GM12878 (cell line): ENCODE results near the gene ANAPC16. TPM values are rescaled to one million over a fixed set of nuclear protein-coding genes. Genes with fewer than 3 reads are reported as not detected.

Experiments
- ATAC-seq: fragments of 200-7000 bp; cut with Tn5 transposase; 3 replicates; pipeline ENCODE4 v1.9.1; 2020; ENCODE audit warnings: mild to moderate bottlenecking, moderate library complexity
- BruUV-seq: library from RNA; stranded (reverse); fragments of 400-500 nt; replicated peaks from 2 replicates; lab custom pipeline; 2021; lab: Mats Ljungman, UMichigan
- CTCF ChIA-PET: fragments of 300-600 bp; sonication (Branson Sonifier 250); formaldehyde crosslinking; extraction: SDS; loops from one replicate; lab custom pipeline; 2021; ENCODE audit warnings: inconsistent platforms; lab: Yijun Ruan, JAX
- POLR2A ChIA-PET: fragments of 350-600 bp; formaldehyde crosslinking; extraction: SDS; loops from one replicate; lab custom pipeline; 2021; ENCODE audit warnings: inconsistent platforms; lab: Charles Lee
- RAD21 ChIA-PET: fragments of 300-600 bp; sonication (Branson Sonifier 250); formaldehyde crosslinking; loops from one replicate; lab custom pipeline; 2023; ENCODE audit warnings: antibody characterized with exemption; ENCODE audit not compliant: unreplicated experiment; lab: Charles Lee
- SMC1A ChIA-PET: fragments of 300-600 bp; sonication (Branson Sonifier 250); formaldehyde crosslinking; loops from one replicate; lab custom pipeline; 2023; ENCODE audit not compliant: unreplicated experiment, uncharacterized antibody; lab: Charles Lee
- DNase-seq: peaks from one replicate; pipeline ENCODE4 v3.0.0-alpha.2; 2011; ENCODE audit warnings: low read depth, low spot score
- FAIRE-seq: peaks from 3 replicates; lab custom pipeline; 2011; peaks lifted over from hg19 to GRCh38; lab: Jason Lieb, UNC
- H2AFZ ChIP-seq: 2 replicates; pipeline ENCODE4 v1.6.0; 2011; ENCODE audit warnings: low read depth, low read length, control low read depth; ENCODE audit not compliant: control insufficient read depth
- H3K27ac ChIP-seq: 2 replicates; pipeline ENCODE4 v1.5.1; 2011; ENCODE audit warnings: control low read depth; ENCODE audit not compliant: control insufficient read depth, insufficient read depth
- H3K27me3 ChIP-seq, 2 experiments: replicated peaks in 1 of 2; 2 replicates each; pipeline versions ENCODE4 v1.6.0 to v1.6.1; 2011; ENCODE audit warnings: low read length in 1 of 2; ENCODE audit not compliant: control insufficient read depth in 2 of 2, insufficient read depth in 2 of 2
- H3K36me3 ChIP-seq, 2 experiments: 2 replicates each; pipeline ENCODE4 v1.5.1; 2011; ENCODE audit warnings: low read length in 1 of 2; ENCODE audit not compliant: control insufficient read depth in 2 of 2, insufficient read depth in 2 of 2
- H3K4me1 ChIP-seq: 2 replicates; pipeline ENCODE4 v1.6.1; 2011; ENCODE audit warnings: mild to moderate bottlenecking, low read length, moderate library complexity, mixed read lengths; ENCODE audit not compliant: control insufficient read depth, insufficient read depth
- H3K4me2 ChIP-seq: 2 replicates; pipeline ENCODE4 v1.6.0; 2011; ENCODE audit warnings: control low read depth; ENCODE audit not compliant: control insufficient read depth, insufficient read depth
- H3K4me3 ChIP-seq: fragments of 200-600 bp; sonication (generic); 2 replicates; pipeline ENCODE4 v1.5.1; 2016
- H3K79me2 ChIP-seq: 2 replicates; pipeline ENCODE4 v1.6.0; 2011; ENCODE audit warnings: low read length; ENCODE audit not compliant: control insufficient read depth, insufficient read depth
- H3K9ac ChIP-seq: 2 replicates; pipeline ENCODE4 v1.8.0; 2011; ENCODE audit warnings: low read length, control low read depth, mixed read lengths; ENCODE audit not compliant: control insufficient read depth, insufficient read depth
- H3K9me3 ChIP-seq: replicated peaks from 3 replicates; pipeline ENCODE4 v1.5.1; 2011; ENCODE audit warnings: mild to moderate bottlenecking, low read length; ENCODE audit not compliant: control insufficient read depth, insufficient read depth
- H4K20me1 ChIP-seq: 2 replicates; pipeline ENCODE4 v1.6.0; 2011; ENCODE audit not compliant: control insufficient read depth, insufficient read depth
- CBX3 ChIP-seq: fragments of 200-600 bp; sonication (generic); IDR thresholded peaks from 2 replicates; pipeline ENCODE4 v1.6.1; 2016; ENCODE audit warnings: low read depth, borderline replicate concordance
- CTCF ChIP-seq, 3 experiments: IDR thresholded peaks in 2 of 3; conservative IDR thresholded peaks in 1 of 3; 2 replicates each; pipeline ENCODE4 v1.5.1; 2011; ENCODE audit warnings: low read depth in 3 of 3, low read length in 3 of 3, mild to moderate bottlenecking in 3 of 3, control low read depth in 2 of 3, moderate library complexity in 2 of 3, inconsistent platforms in 1 of 3, mixed read lengths in 1 of 3; ENCODE audit not compliant: control insufficient read depth in 2 of 3, insufficient read depth in 1 of 3; ENCODE audit errors: extremely low read depth in 1 of 3
- KAT2A ChIP-seq: conservative IDR thresholded peaks from 2 replicates; pipeline ENCODE4 v1.6.1; 2011; ENCODE audit warnings: low read depth, low read length; ENCODE audit not compliant: control insufficient read depth
- MEF2A ChIP-seq: IDR thresholded peaks from 2 replicates; pipeline ENCODE4 v1.6.1; 2011; ENCODE audit warnings: low read depth, mild to moderate bottlenecking, low read length, moderate library complexity; ENCODE audit not compliant: insufficient read depth
- NR2C1 ChIP-seq: fragments of 450-650 bp; IDR thresholded peaks from 2 replicates; pipeline ENCODE4 v1.6.1; 2017; ENCODE audit warnings: antibody characterized with exemption, mild to moderate bottlenecking, moderate library complexity
- NR2F1 ChIP-seq: fragments of 450-650 bp; conservative IDR thresholded peaks from 2 replicates; pipeline ENCODE4 v1.6.1; 2017; ENCODE audit warnings: mild to moderate bottlenecking
- RBBP5 ChIP-seq: fragments of 200-600 bp; sonication (generic); conservative IDR thresholded peaks from 2 replicates; pipeline ENCODE4 v1.6.1; 2016
- REST ChIP-seq: IDR thresholded peaks from 2 replicates; pipeline ENCODE4 v1.6.1; 2012; ENCODE audit warnings: mild to moderate bottlenecking, low read depth, low read length
- ZNF592 ChIP-seq: fragments of 450-650 bp; IDR thresholded peaks from 2 replicates; pipeline ENCODE4 v1.6.1; 2017; ENCODE audit warnings: mild to moderate bottlenecking, moderate library complexity
- WGBS: methylation state at CpG from one replicate; pipeline ENCODE4 v1.1.6; 2016; ENCODE audit warnings: low lambda C conversion rate; ENCODE audit not compliant: insufficient replicate concordance, insufficient coverage; ENCODE audit errors: missing lambda C conversion rate; 5-methylcytosine and 5-hydroxymethylcytosine counted together
- in situ Hi-C: fragments of 300-500 bp; cut with MboI; formaldehyde crosslinking; loops from 9 replicates; pipeline ENCODE4 v1.14.3; 2018; ENCODE audit warnings: mixed read lengths
- intact Hi-C: fragments of 100-400 bp; cut with micrococcal nuclease; formaldehyde crosslinking; loops from one replicate; pipeline ENCODE4 v1.14.2; 2022; ENCODE audit not compliant: unreplicated experiment
- polyA plus RNA-seq, 11 experiments: library from polyadenylated mRNA; depleted of rRNA in 4 of 11; unstranded in 6 of 11; stranded (reverse) in 5 of 11; fragments of >200 nt; fragmentation: Nextera tagmentation in 4 of 11; fragmentation: Illumina TruSeq in 1 of 11; extraction: Ambion mirVana in 4 of 11; extraction: Trizol in 1 of 11; gene quantifications; 1 replicate in 1 of 11; 2 replicates in 10 of 11; pipeline versions ENCODE4 v1.2.1 to v1.2.3, GENCODE V29; 2011 to 2016; ENCODE audit warnings: inconsistent platforms in 2 of 11, missing spikeins in 2 of 11, low read depth in 1 of 11
- total RNA-seq, 4 experiments: library from RNA; depleted of rRNA in 3 of 4; stranded (reverse); fragments of >200 nt in 3 of 4; fragmentation: Illumina TruSeq in 1 of 4; extraction: Trizol in 1 of 4; gene quantifications; 2 replicates each; pipeline versions ENCODE4 v1.2.1 to v1.2.3, GENCODE V29; 2013 to 2021

ANAPC16 gene
- total and polyA plus RNA-seq, 10 of the 15 experiments (the other 5 are each of a cell fraction or from before 2014, with no cell fraction given), result 66.9 to 208 (median 134) TPM

GRCh38 chr10:72259491-72260238 is 43.9 kb downstream of the ANAPC16 start (continued):
- TF ChIP-seq ZNF592 (0 out of 2 replicates have a peak, but pooled peaks have one; percentile 31), MEF2A (peak; percentile 79)

GRCh38 chr10:72260239-72260975 is 44.6 kb downstream of the ANAPC16 start:
- H3K27ac ChIP-seq, result peak overlapping the region; percentile 95
- peaks cover 2% of the 10 kb centered on the region for H3K79me2 ChIP-seq
- RAD21 ChIA-PET, result interaction anchor here (0.6 to 13.0 kb wide), 23 partner anchors 10 to 425 kb away, joined by 3 to 200 read pairs (median 4); partner anchors contain the start of genes ANAPC16, ASCC1 and DDIT4
- 0% methylated on average over 15 of the region's 19 CpGs for WGBS
- BruUV-seq, result TSS peak; percentile 96
- POLR2A ChIA-PET, result interaction anchor here (0.6 to 11.6 kb wide), 23 partner anchors 12 to 276 kb away, joined by 3 to 267 read pairs (median 5); partner anchors contain the start of genes ANAPC16, ASCC1 and DDIT4
- ATAC-seq, result peak; percentile 80
- H3K9me3 ChIP-seq, result no peaks in the 10 kb centered on the region
- peak; percentile 88 for DNase-seq
- H3K4me2 ChIP-seq, result peak overlapping the region; percentile 75
- H3K4me3 ChIP-seq, result peak overlapping the region; percentile 68
- peak overlapping the region; percentile 37 for H2AFZ ChIP-seq
- intact Hi-C loops, result loop anchor here (2.0 to 5.0 kb wide), 2 partner anchors 43 to 60 kb away; partner anchors contain the start of genes ANAPC16 and ASCC1
- H3K9ac ChIP-seq, result peak overlapping the region; percentile 71
- SMC1A ChIA-PET, result interaction anchor here (0.6 to 21.0 kb wide), 23 partner anchors 10 to 210 kb away, joined by 3 to 275 read pairs (median 6); partner anchors contain the start of genes ANAPC16, ASCC1 and DDIT4
- CTCF ChIA-PET, result interaction anchor here (0.5 to 7.6 kb wide), 25 partner anchors 9 to 1513 kb away, joined by 3 to 59 read pairs (median 5); partner anchors contain the start of genes ANAPC16, ASCC1 and DDIT4
- in situ Hi-C loops, result no loop called here
- no peaks in the 10 kb centered on the region for H3K36me3 ChIP-seq
- peaks cover 70% of the 10 kb centered on the region for H3K4me1 ChIP-seq
- H4K20me1 ChIP-seq, result no peaks in the 10 kb centered on the region
- no peak for FAIRE-seq
- H3K27me3 ChIP-seq, result no peaks in the 10 kb centered on the region
- TF ChIP-seq NR2C1 (peak; percentile 90), CTCF (IDR thresholded peaks at IDR 0.05 in 2 of 3, conservative IDR thresholded peaks at IDR 0.05 in 1 of 3; ENCODE audit: control insufficient read depth in 2 of 3, extremely low read depth in 1 of 3, insufficient read depth in 1 of 3, low read depth in 3 of 3, low read length in 3 of 3) (no peak), REST (no peak), NR2F1 (peak; percentile 98), CBX3 (no peak), RBBP5 (no peak), KAT2A (no peak)
